ENCODE results near the gene MOCS1.

MOCS1 gene

DNA sequence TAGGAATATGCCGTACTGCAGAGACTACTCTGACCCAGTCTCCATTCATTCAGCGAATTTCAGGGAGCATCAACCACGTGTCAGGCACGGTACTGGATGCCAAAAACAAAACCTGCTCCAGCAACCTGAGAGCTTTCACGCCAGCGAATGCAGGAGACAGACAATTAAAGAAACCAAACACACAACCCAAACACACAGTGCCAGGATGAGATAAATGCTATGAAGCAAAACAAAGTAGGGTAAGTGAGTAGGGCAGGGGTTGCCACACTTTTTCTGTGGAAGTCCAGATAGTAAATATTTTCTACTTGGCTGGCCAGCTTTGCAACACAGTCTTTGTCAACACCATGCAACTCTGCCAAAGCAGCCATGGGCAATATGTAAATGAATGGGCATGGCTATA, 10.0 kb downstream of the MOCS1 start:
- DNase-seq (ENCODE audit: low read depth in 2 of 2), result no peak

GRCh38 chr6:39923861-39924260, 10.4 kb downstream of the MOCS1 start:
- DNase-seq (ENCODE audit: low read depth in 2 of 2), result no peak

GRCh38 chr6:39923394-39923793, 10.9 kb downstream of the MOCS1 start:
- no peak for DNase-seq (ENCODE audit: low read depth in 2 of 2)

GRCh38 chr6:39922821-39923220, 11.4 kb downstream of the MOCS1 start:
- no peak for DNase-seq (ENCODE audit: low read depth in 2 of 2)

DNA sequence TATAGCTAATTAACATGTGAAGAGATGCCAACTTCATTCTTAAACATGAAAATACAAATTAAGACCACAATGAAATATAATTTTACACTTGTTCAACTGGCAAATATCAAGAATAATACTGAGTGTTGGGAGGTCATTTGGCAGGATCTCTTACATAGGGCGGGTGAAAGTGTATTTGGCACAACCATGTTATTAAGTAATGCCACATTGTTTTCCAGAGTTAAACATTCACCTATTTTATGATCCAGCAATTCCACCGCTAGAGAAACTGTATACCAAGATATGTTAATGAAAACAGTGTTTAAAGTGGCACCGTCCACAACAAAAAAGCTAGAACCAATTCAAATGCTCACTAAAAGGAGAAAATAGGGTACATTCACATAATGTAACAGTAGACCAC, 14.1 kb downstream of the MOCS1 start:
- DNase-seq (ENCODE audit: low read depth in 2 of 2), result no peak

DNA sequence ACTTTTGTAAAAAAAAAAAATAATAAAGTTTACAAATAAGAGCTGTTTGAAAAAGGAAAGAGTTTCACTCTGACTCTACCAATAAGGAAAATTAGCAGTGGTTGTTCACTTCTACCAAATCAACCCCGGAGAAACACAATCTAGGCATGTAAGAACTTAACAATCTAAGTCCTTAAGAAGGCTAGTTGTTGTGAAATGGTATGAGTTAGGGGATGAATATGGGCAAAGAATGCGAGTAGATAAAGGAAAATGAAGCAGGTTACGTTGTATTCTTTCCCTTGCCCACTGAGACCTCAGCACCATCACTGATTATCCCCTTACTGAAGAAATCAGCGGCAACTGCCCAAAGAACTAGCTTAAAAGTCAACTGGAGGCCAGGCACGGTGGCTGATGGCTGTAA, 15.4 kb downstream of the MOCS1 start:
- no peak for DNase-seq (ENCODE audit: low read depth in 2 of 2)

DNA sequence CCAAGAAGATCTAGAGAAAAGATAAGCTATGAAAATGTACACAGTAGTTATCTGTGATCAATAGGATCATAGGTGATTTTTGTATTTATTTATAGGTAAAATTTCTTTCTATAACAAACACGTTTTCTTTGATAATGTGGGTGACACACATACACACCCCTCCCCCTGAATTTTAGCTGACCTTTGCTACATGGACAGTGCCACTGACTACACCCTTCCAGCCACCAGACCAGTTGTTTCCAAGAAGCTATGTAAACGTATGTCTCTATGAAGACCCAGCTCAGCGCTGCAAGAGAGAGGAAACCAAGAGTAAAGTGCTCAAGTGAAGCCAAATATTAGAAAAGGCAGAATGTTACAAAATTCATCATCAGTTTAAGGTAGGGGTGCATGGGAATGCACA, 16.3 kb downstream of the MOCS1 start:
- no peak for DNase-seq (ENCODE audit: low read depth in 2 of 2)

DNA sequence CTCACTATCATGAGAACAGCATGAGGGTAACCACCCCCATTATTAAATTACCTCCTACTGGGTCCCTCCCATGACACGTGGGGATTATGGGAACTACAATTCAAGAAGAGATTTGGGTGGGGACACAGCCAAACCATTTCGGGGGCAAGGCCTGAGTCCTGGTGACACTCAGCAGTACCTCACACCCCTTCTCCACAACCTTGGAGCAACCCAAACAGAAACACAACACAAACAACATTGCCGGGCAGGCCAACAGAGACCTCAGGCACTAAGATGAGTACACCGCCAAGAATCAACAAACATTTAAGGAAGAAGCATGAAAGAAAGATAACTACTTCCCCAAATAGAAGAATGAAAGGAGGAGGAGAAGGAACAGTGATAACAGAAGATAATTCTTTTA, 16.9 kb downstream of the MOCS1 start:
- DNase-seq (ENCODE audit: low read depth in 2 of 2), result no peak

DNA sequence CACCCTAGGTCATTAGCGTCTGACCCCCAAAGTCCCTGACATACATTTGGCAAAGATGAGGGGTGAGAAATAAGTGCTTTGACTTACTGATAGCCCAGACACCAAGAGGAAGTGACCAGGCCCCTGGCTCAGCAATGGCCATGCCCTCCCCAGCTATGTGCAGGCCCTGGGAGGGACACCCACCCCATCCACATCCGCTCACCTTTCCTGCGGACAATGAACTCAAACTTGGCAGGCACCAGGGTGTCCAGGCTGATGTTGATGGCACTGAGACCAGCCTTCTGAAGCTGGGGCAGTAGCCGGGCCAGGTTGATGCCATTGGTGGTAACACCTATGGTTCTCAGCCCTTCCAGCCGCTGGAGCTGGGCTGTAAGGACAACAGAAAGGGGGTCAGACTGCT, 18.4 kb downstream of the MOCS1 start:
- DNase-seq (ENCODE audit: low read depth in 2 of 2), result no peak

DNA sequence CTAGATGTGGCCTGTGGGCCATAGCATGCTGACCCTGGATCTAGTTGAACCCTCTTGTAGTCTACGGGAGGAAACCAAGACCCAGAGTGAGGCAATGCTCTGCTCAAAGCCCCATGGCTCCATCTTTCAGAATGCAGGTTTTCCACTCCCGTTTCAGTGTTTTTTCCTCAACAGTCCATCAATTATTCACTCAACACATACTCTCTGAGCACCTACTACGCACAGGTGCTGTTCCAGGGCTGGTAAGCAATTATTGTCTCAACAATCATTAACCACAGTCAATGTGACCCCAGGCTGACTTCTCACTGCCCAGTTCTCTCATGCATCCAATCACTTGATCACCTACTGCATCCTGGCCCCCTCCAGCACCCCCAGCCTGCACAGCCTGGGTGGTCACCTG, 20.0 kb downstream of the MOCS1 start:
- DNase-seq (ENCODE audit: low read depth in 2 of 2), result no peak

DNA sequence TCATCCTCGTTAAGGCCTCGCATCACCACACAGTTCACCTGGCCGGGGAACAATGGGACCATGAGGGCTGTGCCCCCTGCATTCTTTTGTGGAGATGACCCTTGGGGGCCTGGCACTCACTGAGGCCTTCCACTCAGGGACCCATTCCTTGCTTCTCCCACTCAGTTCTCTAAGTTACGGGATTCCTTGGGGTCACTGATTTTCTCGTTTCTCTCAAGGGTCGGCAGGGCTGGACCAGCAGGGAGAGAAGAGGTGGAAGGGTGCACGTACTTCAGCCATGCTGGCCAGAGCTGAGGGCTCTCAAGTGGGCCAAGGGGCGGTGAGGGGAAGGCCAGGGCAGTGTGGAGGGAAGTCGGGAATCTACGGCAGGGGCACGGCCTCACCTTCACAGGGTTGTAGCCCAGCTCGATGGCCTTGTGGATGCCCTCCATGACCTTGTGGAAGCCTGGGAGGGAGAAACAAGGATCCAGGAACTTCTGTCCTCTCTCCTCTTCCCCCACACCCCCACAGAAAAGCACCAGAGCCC, 20.8 kb downstream of the MOCS1 start:
- no peak for DNase-seq (ENCODE audit: low read depth in 2 of 2)

DNA sequence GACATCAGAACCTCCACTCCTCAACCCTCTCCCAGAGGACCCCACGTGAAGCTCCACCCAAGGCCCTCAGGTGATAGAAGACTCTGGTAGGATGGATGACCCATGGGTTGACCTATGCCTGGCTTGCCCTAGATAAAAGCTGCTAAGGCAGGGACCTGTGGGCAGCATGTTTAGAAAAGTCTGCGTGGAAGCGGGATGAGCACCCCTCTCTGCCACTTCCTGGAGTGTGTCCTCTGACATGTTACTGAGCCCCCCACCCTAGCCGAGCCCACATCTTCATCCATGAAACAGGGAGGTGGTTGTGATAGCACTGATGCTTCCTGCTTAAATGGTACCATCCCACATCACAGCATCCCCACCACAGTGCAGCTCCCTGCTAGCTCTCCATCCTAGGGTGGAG, 21.8 kb downstream of the MOCS1 start:
- DNase-seq (ENCODE audit: low read depth in 2 of 2), result no peak

DNA sequence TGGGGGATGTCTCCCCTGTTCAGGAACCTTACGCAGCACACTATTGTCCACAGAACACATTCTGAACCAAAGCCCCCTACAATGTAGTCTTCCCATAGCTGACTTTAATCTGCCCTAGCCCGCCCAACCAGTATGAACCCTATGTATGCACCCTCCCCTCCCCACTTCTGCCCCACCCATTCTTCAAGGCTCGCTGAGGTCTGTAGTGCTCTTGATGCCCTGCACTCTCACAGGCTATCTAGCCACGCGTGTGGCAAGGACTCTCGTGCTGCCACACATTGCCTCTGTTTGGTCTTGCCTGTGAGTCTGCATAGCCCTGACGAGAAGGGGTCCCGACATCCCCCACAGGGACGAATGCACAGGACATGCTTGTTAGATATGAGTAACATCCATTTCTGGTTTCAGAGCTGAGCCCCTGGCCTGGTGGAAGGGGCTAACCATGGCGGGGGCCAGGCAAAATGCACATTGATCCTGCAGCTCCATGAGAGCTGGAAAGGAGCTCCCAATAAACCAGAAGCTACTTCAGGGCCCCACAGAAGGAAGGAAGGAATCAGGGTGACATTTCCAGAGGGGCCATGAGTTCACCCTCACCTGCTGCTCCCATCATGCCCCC, 22.6 kb downstream of the MOCS1 start:
- no peak for DNase-seq (ENCODE audit: low read depth in 2 of 2)

DNA sequence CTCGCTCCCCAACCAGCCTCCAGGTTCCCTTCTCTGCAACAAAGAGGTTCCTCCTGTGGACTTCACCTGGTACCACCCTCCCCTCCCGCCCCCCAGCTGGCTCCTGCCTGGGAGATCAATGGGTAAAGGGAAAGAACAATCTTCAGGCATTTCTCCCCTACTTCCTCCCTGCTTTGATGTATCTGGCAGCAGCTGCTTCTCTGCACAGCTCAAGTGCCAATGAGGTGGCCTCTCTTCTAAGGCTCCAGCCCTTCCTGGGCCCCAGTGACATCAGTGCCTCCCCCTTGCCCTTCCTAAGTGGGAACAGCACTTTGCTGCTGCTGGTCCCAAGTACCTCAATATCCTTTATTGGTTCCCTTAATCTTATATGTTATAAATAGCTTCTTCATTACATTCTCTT, 23.5 kb downstream of the MOCS1 start:
- DNase-seq (ENCODE audit: low read depth in 2 of 2), result no peak

DNA sequence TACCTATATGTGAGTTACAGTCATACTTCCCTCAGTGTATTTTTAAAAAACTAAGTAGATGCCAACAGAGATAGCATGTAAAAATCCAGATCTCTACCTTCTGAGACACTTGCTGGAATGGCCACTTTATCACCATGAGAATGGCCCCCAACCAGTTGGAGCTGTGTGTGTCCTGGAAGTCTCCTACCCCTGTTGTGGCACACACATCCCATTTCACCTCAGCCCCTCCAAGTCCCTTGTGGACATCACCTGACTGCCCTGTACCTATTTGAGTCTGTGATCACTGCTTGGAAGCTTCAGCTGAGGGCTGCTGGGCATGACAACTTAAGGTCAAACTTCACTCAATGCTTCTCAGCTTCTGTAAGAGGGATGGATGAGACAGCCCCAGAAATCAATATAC, 24.1 kb downstream of the MOCS1 start:
- DNase-seq (ENCODE audit: low read depth in 2 of 2), result no peak

DNA sequence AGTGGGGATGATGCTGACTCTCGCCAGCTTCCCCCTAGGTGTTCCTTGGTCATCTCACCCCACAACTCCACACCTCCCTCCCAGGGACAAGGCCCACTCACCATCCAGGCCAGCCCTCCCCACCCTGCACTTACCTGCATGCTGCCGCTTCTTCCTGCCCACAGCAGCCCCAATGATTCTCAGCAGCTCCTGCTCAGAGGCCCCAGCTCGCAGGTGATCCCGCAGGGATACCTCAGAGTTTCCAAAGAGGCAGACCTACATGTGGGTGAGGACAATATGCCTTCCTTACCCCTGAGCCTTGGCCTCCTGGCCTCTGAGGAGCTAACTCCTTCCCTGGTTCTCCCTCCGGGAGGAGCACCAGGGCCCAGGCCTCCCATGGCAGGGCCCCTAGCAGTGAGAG, 24.6 kb downstream of the MOCS1 start:
- no peak for DNase-seq (ENCODE audit: low read depth in 2 of 2)

GRCh38 chr6:39908838-39909583, 25.3 kb downstream of the MOCS1 start:
- DNase-seq (ENCODE audit: low read depth in 2 of 2), result no peak

DNA sequence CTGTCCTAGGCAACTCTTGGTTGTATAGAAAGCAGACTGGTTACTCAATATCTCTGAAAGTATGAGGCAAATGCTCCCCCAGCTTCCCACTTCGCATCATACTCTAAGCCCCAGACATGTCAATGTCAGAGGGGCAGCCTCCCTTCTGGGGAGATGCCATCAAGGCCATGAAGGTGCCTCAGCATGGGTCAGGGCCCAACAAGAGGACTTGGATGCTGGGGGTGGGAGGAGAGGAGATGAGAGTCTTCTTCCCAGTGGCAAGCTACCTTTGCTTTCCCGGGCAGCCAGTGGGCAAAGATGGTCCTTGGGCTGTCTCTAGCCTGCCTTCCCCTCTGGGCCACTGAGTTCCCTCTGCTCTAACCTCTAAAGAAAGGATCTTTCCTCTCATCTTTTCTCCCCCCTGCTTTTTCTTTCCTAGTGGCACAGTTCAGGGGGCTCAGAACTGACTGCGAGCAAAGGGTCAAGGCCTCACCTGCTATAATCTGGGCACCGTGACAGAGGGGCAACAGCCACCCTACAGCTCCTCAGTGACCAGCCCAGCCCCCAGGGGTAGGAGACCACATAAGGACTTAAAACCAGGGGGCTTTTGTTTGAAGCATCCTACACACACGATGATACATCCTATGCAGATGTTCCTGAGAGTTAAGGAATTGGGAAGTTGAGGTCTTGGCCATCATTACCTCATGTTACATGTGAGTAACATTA, 26.2 kb downstream of the MOCS1 start:
- no peak for DNase-seq (ENCODE audit: low read depth in 2 of 2)

GRCh38 chr6:39906318-39906761, 27.9 kb downstream of the MOCS1 start:
- no peak for DNase-seq (ENCODE audit: low read depth in 2 of 2)

- no peak for DNase-seq (ENCODE audit: low read depth in 2 of 2)
Measured at GRCh38 chr6:39905640-39905975, 28.7 kb downstream of the MOCS1 start.

DNA sequence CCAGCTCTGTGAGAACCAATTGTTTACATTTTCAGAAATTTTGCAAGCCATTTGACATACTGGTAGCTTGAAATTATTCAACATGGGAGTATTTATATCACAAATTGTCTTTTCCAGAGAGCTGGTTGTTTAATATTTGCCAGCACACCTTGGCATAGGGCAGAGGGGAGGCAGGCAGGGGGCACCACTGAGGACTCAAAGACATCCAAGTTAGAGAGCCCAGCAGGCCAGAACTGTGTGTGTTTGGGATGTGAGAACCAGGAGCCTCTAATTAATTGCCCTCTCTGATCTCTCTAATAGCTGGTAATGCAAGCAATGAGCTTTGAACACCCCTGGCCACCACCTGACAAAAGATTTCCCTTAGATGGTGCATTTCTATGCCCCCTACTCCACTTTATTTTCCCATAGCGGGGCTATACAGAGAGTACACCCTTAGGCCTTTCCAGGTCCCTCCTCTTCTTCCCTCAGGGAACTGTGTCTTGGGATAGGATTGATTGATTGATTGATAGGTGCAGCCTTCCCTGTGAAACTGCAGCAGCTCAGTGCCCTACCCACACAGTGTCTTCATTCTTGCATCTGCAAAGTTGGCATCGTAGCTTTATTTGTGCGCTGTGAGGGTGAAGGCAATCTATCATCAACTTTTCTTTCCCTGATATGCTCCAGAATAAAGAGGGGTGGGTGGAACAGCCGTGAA, 29.2 kb downstream of the MOCS1 start:
- no peak for DNase-seq (ENCODE audit: low read depth in 2 of 2)

- no peak for DNase-seq (ENCODE audit: low read depth in 2 of 2)
Measured at GRCh38 chr6:39903656-39904055, 30.6 kb downstream of the MOCS1 start.
